AG09319 (cell line): ENCODE data around the gene RNF8.
"Not testable (repeated sequence)": the region's sequence is repeated elsewhere in the genome, so short reads cannot be mapped to it uniquely, and the experiment has no call there.

Experiments
- DNase-seq: peaks from one replicate; pipeline ENCODE4 v3.0.0-alpha.2; 2010; ENCODE audit warnings: low read depth; ENCODE audit errors: extremely low read depth
- CTCF ChIP-seq: IDR thresholded peaks from 2 replicates; pipeline ENCODE4 v1.5.1; 2011; ENCODE audit warnings: low read depth, mild to moderate bottlenecking, inconsistent platforms, low read length, moderate library complexity

RNF8 gene

GRCh38 chr6:37442416-37443215, 88.8 kb downstream of the RNF8 start:
- DNase-seq: no peak
- no peak for TF ChIP-seq CTCF

GRCh38 chr6:37443216-37443542, 89.4 kb downstream of the RNF8 start:
- not testable (repeated sequence) for DNase-seq
